ENCODE data around the gene ACACA. TPM values are rescaled to one million over a fixed set of nuclear protein-coding genes. Genes with fewer than 3 reads are reported as not detected.

Gene ACACA
- total and polyA plus RNA-seq, 9 of the 15 experiments (the other 6 are each of a cell fraction or from before 2014, with no cell fraction given) = 35.9 to 135 (median 88.4) TPM

DNA sequence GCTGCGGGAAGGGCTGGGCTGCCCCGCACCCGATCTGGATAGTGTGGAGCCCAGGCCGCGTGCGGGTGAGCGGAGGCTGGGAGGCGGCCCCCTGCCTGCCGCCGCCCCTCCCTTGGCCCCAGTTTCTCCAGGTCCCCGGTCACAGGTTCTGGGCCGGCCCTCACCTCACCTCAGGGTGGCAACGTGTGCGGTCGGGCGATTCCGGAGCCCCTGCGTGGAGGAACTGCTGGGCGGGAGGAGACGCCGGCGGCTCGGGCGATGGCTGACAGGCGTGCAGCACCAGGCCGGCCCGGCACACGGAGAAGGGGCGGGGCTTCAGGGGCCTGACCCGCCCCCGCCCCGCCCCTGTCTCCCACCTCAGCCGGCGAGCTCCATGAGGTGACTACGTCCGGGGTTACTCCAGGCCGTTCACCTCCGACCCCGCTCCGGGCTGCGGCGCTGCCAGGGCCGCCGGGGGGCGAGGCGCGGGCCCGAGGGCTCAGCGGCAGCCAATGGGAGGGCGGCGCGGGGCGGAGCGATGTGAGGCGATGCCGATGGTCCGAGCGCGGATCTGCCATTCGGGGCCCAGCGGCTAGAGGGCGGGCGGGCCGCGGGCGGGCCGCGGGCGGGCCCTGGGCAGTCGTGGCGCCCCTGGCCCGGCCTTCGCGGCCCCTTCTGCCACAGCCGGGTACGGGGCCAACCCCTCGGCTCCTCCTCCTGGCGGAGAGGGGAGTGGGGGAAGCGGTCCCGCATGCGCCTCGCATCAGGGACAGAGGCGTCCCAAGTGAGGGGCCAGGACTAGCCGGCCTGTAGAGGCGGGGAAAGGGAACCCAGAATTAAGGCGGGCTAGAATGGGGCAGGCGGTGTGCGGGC lies 47.6 kb downstream of the ACACA start:
- H3K9me3 ChIP-seq (replicated peaks; ENCODE audit: control insufficient read depth, insufficient read depth, low read depth, low read length) = no peaks in the 10 kb centered on the region
- no peaks in the 10 kb centered on the region for H3K27me3 ChIP-seq (ENCODE audit: control insufficient read depth in 2 of 2, insufficient read depth in 2 of 2, low read length in 2 of 2)
- in situ Hi-C loops (cut with MboI) (no loop called here), intact Hi-C loops (cut with micrococcal nuclease) (no loop called here)
- H2AFZ ChIP-seq (ENCODE audit: low read depth, low read length) = peak overlapping the region; percentile 92
- CTCF ChIA-PET (ENCODE audit: low intra/inter-chr PET ratio) = interaction anchor here (2.0 kb wide), 1 partner anchor 15 kb away, joined by 9 read pairs; no protein-coding TSS in a partner anchor
- WGBS (ENCODE audit: insufficient coverage, low coverage, missing lambda C conversion rate) = under 1% methylated on average over 54 of the region's 88 CpGs
- peaks cover 19% of the 10 kb centered on the region for H3K36me3 ChIP-seq (ENCODE audit: control insufficient read depth, insufficient read depth, low read length)
- peak overlapping the region; percentile 97 for H3K27ac ChIP-seq (ENCODE audit: extremely low read depth, low read depth, low read length)
- FAIRE-seq = no peak
- H3K4me3 ChIP-seq = peak overlapping the region; percentile 99
- peak; percentile 95 for ATAC-seq
- DNase-seq (ENCODE audit: extremely low read depth in 1 of 4, low spot score in 3 of 4) = peak; percentile 95 to 98 (median 97)
- H4K20me1 ChIP-seq (replicated peaks; ENCODE audit: control insufficient read depth, insufficient read depth, low read length) = no peaks in the 10 kb centered on the region
- peaks cover 52% of the 10 kb centered on the region for H3K79me2 ChIP-seq (ENCODE audit: control insufficient read depth, insufficient read depth, low read length)
- POLR2A ChIA-PET = interaction anchor here (0.6 to 1.7 kb wide), 11 partner anchors 8 to 291 kb away, joined by 3 to 5 read pairs (median 4); no protein-coding TSS in a partner anchor
- no peaks in the 10 kb centered on the region for H3K9me1 ChIP-seq (ENCODE audit: control insufficient read depth, insufficient read depth, low read length)
- BruUV-seq (replicated peaks) = no TSS peak
- peaks cover 14 to 20% of the 10 kb centered on the region in 2 experiments for H3K4me1 ChIP-seq (replicated peaks in 1 of 2; ENCODE audit: control insufficient read depth in 2 of 2, insufficient read depth in 2 of 2, low read length in 2 of 2)
- H3K4me2 ChIP-seq (ENCODE audit: insufficient read depth, low read length) = peak overlapping the region; percentile 97
- H3K9ac ChIP-seq (ENCODE audit: insufficient read depth in 1 of 2, low read depth in 2 of 2, low read length in 2 of 2) = peak overlapping the region; percentile 94 to 95
- TF ChIP-seq FOXP4 (CRISPR knock-in tag; IDR thresholded peaks at IDR 0.05; ENCODE audit: borderline replicate concordance) = no peak
- TF ChIP-seq NCOA1 (IDR thresholded peaks at IDR 0.05; ENCODE audit: low read depth) = no peak
- TF ChIP-seq, protein P1, sequence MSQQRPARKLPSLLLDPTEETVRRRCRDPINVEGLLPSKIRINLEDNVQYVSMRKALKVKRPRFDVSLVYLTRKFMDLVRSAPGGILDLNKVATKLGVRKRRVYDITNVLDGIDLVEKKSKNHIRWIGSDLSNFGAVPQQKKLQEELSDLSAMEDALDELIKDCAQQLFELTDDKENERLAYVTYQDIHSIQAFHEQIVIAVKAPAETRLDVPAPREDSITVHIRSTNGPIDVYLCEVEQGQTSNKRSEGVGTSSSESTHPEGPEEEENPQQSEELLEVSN (IDR thresholded peaks at IDR 0.05; ENCODE audit: borderline replicate concordance in 1 of 2, extremely low read depth in 1 of 2, insufficient read depth in 1 of 2, insufficient read length in 1 of 2, low read depth in 1 of 2, low read length in 1 of 2, poor library complexity in 1 of 2, severe bottlenecking in 1 of 2) = peak; percentile 74 to 90
- TF ChIP-seq NR1H2 (CRISPR knock-in tag; IDR thresholded peaks at IDR 0.05) = peak; percentile 100
- TF ChIP-seq NFE2L1 (tag; IDR thresholded peaks at IDR 0.05; ENCODE audit: borderline replicate concordance, low read depth) = no peak
- peak; percentile 75 for TF ChIP-seq PKNOX1 (IDR thresholded peaks at IDR 0.05)
- peak; percentile 23 to 64; a peak in 2 of 4 replicates for TF ChIP-seq NONO (IDR thresholded peaks at IDR 0.05; ENCODE audit: low read depth in 2 of 2, low read length in 1 of 2)
- TF ChIP-seq, protein P2, sequence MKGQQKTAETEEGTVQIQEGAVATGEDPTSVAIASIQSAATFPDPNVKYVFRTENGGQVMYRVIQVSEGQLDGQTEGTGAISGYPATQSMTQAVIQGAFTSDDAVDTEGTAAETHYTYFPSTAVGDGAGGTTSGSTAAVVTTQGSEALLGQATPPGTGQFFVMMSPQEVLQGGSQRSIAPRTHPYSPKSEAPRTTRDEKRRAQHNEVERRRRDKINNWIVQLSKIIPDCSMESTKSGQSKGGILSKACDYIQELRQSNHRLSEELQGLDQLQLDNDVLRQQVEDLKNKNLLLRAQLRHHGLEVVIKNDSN (CRISPR knock-in tag; IDR thresholded peaks at IDR 0.05) = no peak
- no peak for TF ChIP-seq ZZZ3 (IDR thresholded peaks at IDR 0.05)
- TF ChIP-seq SP2 (IDR thresholded peaks at IDR 0.05; ENCODE audit: extremely low read depth, low read depth, low read length, poor library complexity, severe bottlenecking) = no peak
- no peak for TF ChIP-seq RUNX1 (IDR thresholded peaks at IDR 0.05; ENCODE audit: low read depth)

Measured in K562 (cell line).